Measurements from ENCODE around the gene IL1A.

Gene IL1A

DNA sequence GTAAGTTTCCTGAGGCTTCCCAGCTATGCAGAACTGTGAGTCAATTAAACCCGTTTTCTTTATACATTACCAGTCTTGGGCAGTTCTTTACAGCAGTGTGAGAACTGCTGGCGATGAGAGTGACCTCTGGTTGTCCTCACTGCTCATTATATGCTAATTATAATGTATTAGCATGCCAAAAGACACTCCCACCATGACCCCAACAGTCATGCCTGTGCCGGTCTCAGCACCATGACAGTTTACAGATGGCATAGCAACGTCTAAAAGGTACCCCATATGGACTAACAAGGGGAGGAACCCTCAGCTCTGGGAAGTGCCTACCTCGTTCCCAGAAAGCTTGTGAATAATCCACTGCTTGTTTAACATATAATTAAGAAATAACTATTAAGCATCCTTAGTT lies 8.1 kb upstream of the IL1A start:
- no peak for DNase-seq (ENCODE audit: low spot score)

GRCh38 chr2:112791693-112792230 lies 7.5 kb upstream of the IL1A start:
- DNase-seq (ENCODE audit: low spot score), result no peak

- no peak for DNase-seq (ENCODE audit: low spot score)
These were observed 6.7 kb upstream of the IL1A start for GRCh38 chr2:112791019-112791418.

- no peak for DNase-seq (ENCODE audit: low spot score)
These were observed 6.0 kb upstream of the IL1A start for GRCh38 chr2:112790305-112790704.

GRCh38 chr2:112789186-112789585 lies 4.9 kb upstream of the IL1A start:
- no peak for DNase-seq (ENCODE audit: low spot score)

- no peak for DNase-seq (ENCODE audit: low spot score)
These were observed 4.4 kb upstream of the IL1A start for GRCh38 chr2:112788653-112789052.

- no peak for DNase-seq (ENCODE audit: low spot score)
These were observed 3.6 kb upstream of the IL1A start for GRCh38 chr2:112787729-112788393.

DNA sequence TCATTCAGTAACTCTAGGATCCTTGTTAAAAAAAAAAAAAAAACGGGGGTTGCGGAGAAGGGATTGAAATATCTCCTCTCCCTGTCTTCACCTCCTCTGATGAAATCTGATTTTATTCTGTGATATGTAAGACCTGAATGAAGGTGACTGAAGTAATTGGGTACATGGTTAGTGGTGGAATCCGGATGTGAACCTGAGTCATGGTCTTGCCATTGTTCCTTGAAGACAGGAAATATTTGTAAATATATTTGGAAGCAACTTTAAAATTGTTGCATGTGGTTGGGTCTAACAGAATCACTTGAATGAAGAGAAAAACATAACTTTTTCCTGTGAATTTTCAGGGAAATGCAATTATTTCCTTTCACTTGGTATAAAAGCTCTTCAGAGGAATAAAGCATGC lies 3.0 kb upstream of the IL1A start:
- no peak for DNase-seq (ENCODE audit: low spot score)

- no peak for DNase-seq (ENCODE audit: low spot score)
These were observed 1.0 kb downstream of the IL1A start for GRCh38 chr2:112783187-112783714.

GRCh38 chr2:112782234-112782799 lies 2.0 kb downstream of the IL1A start:
- no peak for DNase-seq (ENCODE audit: low spot score)

DNA sequence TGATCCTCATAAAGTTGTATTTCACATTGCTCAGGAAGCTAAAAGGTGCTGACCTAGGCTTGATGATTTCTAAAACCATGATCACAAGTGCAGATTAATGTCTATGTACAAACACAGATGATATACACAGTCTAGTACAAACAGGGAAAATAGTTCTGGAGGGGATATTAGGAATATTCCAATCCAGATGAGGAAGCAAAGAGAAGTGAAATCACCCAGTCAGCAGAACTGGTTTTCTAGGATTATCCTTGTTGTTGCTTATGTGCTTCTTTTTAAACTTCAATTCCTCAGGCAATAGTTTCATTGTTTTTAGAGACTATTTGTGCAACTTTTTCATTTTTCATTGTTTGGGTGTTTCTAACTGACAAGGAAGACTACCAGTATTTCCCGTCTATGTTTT lies 4.7 kb downstream of the IL1A start:
- DNase-seq (ENCODE audit: low spot score), result no peak

DNA sequence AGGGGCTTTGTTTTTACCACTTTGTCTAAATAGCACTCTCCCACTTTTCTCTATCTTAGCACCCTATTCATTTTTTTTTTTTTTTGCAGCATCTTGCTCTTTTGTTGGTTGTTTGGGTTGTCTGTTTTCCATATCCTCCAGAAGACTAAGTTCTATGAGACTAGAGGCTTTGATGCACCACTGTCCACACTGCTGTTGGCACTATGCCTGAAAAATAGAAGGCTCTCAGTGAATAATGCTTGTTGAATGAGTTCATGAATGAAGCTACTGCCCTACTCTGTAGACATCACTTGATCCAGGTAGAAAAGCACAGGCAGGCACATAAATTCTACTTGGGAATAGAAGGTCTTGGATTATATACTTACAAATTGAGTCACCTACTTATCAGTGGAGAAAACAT lies 7.3 kb downstream of the IL1A start:
- no peak for DNase-seq (ENCODE audit: low spot score)

- no peak for DNase-seq (ENCODE audit: low spot score)
These were observed 8.2 kb downstream of the IL1A start for GRCh38 chr2:112776113-112776512.

GRCh38 chr2:112774536-112775285 lies 9.6 kb downstream of the IL1A start:
- no peak for DNase-seq (ENCODE audit: low spot score)

DNA sequence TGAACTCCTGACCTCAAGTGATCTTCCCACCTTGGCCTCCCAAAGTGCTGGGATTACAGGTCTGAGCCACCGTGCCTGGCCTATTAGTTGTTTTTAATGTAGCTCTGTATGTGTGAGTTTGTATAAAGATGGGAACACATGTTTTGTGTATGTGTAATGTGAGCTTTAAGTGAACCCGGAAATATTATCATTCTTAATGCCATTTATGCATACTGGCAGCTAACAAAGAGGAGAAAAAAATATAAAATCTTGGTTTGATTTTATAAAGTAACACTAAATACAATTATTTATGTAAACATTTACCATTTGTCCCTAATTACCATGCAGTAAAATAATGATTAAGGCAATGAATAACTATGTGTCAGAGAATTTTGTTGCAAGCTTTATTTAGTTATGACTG lies 10.7 kb downstream of the IL1A start:
- DNase-seq (ENCODE audit: low spot score), result no peak

DNA sequence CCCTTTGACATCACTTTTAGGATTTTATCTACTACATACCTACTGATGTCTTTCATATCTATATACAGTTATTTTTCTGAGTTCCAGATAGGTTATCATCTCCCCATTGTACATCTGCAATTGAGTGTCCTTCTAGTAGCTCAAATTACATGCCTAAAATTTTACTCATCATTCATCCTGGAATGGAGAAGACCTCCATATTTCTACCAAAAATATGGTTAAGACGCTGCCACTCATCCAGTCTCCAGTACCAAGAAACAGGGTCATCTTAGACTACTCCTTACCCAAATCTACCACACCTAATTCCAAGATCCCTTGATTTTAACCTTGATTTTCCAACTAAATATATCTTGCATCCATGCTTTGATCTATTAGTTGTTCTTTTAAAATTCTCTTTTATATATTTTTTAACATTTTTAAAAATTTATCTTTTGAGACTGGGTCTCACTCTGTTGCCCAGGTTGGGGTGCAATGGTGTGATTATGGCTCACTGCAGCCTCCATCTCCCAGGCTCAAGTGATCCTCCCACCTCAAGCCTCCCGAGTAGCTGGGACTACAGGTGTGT lies 11.3 kb downstream of the IL1A start:
- DNase-seq (ENCODE audit: low spot score), result no peak

GRCh38 chr2:112772322-112772721 lies 12.0 kb downstream of the IL1A start:
- DNase-seq (ENCODE audit: low spot score), result no peak

DNA sequence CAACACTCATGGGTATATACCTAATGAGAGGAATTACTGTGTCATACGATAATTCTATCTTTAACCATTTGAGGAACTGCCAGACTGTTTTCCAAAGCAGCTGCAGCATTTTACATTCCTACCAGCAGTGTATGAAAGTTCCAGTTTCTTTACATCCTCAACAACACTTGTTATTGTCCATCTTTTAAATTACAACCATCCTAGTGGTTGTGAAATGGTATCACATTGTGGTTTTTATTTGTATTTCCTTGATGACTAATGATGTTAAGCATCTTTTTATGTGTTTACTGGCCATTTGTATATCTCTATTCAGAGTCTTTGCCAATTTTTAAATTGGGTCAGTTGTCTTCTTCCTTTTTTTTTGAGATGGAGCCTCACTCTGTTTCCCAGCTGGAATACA lies 15.9 kb downstream of the IL1A start:
- no peak for DNase-seq (ENCODE audit: low spot score)

DNA sequence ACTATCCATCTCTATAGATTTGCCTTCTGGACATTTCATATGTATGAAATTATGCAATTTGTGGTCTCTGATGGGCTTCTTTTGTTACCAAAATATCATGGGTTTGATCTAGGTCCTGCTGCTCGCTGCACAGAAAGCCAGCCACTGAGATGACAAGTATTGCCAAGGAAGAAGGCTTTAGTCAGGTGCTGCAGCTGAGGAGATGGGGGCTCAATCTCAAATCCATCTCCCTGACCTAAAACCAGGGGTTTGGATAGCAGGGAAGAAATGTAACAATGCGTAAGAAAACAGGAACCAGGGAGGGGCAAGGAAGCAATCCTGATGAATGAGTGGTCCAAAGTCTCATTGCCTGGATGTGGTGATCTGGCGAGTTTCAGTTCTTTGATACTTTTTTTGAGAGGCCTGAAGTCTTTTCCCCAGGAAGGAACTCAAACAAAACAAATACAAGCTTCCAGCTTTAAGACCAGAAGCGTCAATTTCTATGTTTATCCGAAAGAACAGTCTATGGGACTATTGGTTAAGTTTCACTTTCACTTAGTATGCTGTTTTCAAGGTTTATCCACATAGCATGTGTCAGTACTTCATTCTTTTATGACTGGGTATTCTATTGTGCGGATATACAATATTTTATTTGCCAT lies 16.5 kb downstream of the IL1A start:
- no peak for DNase-seq (ENCODE audit: low spot score)

DNA sequence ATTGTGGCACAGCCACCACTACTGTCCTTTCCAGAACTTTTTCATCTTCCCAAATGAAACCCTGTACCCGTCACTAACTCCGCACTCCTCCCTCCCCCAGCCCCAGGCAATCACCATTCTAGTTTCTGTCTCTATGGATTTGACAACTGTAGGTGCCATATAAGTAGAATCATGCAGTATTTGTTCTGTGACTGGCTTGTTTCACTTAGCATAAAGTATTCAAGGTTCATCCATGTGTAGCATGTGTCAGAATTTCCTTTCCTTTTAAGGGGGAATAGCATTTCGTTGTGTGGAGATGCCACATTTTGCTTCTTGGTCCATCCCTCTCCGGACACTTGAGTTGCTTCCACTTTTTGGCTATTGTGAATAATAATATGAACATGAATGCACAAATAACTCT lies 19.0 kb downstream of the IL1A start:
- no peak for DNase-seq (ENCODE audit: low spot score)

- peak; percentile 91 for DNase-seq (ENCODE audit: low spot score)
These were observed 19.9 kb downstream of the IL1A start, which contains the start of gene CKAP2L for GRCh38 chr2:112764071-112765044. Gene CKAP2L (minus strand): TSS chr2:112764609. CDS start chr2:112764598, 11 bp downstream.
